OCI-LY3 (cell line): Measurements from ENCODE around the gene THOP1.
"Not testable (repeated sequence)": the region's sequence is repeated elsewhere in the genome, so short reads cannot be mapped to it uniquely, and the experiment has no call there.

Source experiments
- H2AFZ ChIP-seq: fragments of 200-600, 300-600 bp; shearing (Covaris generic); 2 replicates; pipeline ENCODE4 v1.6.0; 2014; ENCODE audit warnings: antibody characterized with exemption, low read depth, low read length
- H3K27ac ChIP-seq: fragments of 200-600, 300-600 bp; sonication (generic); 2 replicates; pipeline ENCODE4 v1.5.1; 2014; ENCODE audit warnings: mild to moderate bottlenecking, low read length, moderate library complexity, mixed read lengths
- H3K27me3 ChIP-seq: fragments of 200-600, 300-600 bp; sonication (generic); 2 replicates; pipeline ENCODE4 v1.6.1; 2014; ENCODE audit warnings: low read depth, low read length, mixed read lengths
- H3K36me3 ChIP-seq: fragments of 200-600, 300-600 bp; sonication (generic); replicated peaks from 2 replicates; pipeline ENCODE3; 2014; ENCODE audit warnings: low read depth, low read length, mixed read lengths
- H3K4me1 ChIP-seq: fragments of 300-600, 200-600 bp; sonication (generic); 2 replicates; pipeline ENCODE4 v1.6.1; 2014; ENCODE audit warnings: low read length, mixed read lengths
- H3K4me2 ChIP-seq: fragments of 200-600, 300-600 bp; sonication (generic); 2 replicates; pipeline ENCODE4 v1.6.1; 2014; ENCODE audit warnings: low read length, mixed read lengths
- H3K4me3 ChIP-seq: fragments of 300-600, 200-600 bp; sonication (generic); 2 replicates; pipeline ENCODE4 v1.5.1; 2014; ENCODE audit warnings: antibody characterized with exemption, mild to moderate bottlenecking, low read length, moderate library complexity
- H3K79me2 ChIP-seq: fragments of 300-600, 200-600 bp; shearing (Covaris generic); 2 replicates; pipeline ENCODE4 v1.6.1; 2014; ENCODE audit warnings: mild to moderate bottlenecking, low read length, mixed read lengths
- H3K9ac ChIP-seq: fragments of 300-600, 200-600 bp; shearing (Covaris generic); 2 replicates; pipeline ENCODE4 v1.6.0; 2014; ENCODE audit warnings: mild to moderate bottlenecking, low read length, moderate library complexity
- H3K9me3 ChIP-seq: fragments of 200-600, 300-600 bp; shearing (Covaris generic); 2 replicates; pipeline ENCODE4 v1.6.1; 2014; ENCODE audit warnings: low read length, mixed read lengths; ENCODE audit not compliant: insufficient read depth
- H4K20me1 ChIP-seq: fragments of 200-600, 300-600 bp; sonication (generic); 2 replicates; pipeline ENCODE4 v1.6.1; 2016; ENCODE audit warnings: low read length, mixed read lengths; ENCODE audit not compliant: insufficient read depth
- EZH2phosphoT487 ChIP-seq: fragments of 200-600 bp; shearing (Covaris generic); IDR thresholded peaks from 2 replicates; pipeline ENCODE4 v1.6.1; 2018; ENCODE audit warnings: antibody characterized with exemption, mixed run types, low read depth
- TF ChIP-seq, protein P1 (sequence below): fragments of 200-600, 300-600 bp; sonication (generic); IDR thresholded peaks from 2 replicates; pipeline ENCODE4 v1.5.1; 2014; ENCODE audit warnings: antibody characterized with exemption, low read length, low read depth

The THOP1 gene

DNA sequence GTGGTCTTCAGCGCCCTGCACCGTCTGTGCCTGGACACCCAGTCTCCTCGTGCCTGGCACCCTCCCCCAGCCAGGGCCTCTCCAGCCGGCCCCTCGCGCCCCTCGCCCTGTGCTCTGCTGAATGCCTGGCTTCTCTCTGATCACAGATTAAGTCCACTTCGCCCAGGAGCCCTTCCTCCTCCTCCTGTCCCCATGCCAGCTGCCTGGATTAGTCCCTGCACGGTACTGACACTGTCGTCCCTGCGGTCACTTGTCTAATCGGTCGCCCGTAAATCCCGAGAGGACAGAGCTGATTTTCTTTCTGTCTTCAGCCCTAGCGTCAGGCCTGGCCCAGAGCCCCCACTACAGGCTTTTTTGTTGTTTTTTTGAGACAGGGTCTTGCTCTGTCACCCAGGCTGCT is 6.6 kb downstream of the THOP1 start:
- Histone ChIP-seq H3K4me1 (no peaks in the 10 kb centered on the region), H3K36me3 (peaks cover 75% of the 10 kb centered on the region), H3K4me2 (no peak overlapping the region), H3K79me2 (peaks cover 65% of the 10 kb centered on the region), H3K4me3 (no peak overlapping the region), H4K20me1 (peaks cover 9% of the 10 kb centered on the region; the same call in 1 of the 2 replicates), H3K27me3 (no peaks in the 10 kb centered on the region), H3K9ac (no peak overlapping the region), H2AFZ (no peak overlapping the region), H3K27ac (no peak overlapping the region), H3K9me3 (no peaks in the 10 kb centered on the region)
- no peak for TF ChIP-seq EZH2phosphoT487
- TF ChIP-seq, protein P1, sequence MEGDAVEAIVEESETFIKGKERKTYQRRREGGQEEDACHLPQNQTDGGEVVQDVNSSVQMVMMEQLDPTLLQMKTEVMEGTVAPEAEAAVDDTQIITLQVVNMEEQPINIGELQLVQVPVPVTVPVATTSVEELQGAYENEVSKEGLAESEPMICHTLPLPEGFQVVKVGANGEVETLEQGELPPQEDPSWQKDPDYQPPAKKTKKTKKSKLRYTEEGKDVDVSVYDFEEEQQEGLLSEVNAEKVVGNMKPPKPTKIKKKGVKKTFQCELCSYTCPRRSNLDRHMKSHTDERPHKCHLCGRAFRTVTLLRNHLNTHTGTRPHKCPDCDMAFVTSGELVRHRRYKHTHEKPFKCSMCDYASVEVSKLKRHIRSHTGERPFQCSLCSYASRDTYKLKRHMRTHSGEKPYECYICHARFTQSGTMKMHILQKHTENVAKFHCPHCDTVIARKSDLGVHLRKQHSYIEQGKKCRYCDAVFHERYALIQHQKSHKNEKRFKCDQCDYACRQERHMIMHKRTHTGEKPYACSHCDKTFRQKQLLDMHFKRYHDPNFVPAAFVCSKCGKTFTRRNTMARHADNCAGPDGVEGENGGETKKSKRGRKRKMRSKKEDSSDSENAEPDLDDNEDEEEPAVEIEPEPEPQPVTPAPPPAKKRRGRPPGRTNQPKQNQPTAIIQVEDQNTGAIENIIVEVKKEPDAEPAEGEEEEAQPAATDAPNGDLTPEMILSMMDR, result no peak

DNA sequence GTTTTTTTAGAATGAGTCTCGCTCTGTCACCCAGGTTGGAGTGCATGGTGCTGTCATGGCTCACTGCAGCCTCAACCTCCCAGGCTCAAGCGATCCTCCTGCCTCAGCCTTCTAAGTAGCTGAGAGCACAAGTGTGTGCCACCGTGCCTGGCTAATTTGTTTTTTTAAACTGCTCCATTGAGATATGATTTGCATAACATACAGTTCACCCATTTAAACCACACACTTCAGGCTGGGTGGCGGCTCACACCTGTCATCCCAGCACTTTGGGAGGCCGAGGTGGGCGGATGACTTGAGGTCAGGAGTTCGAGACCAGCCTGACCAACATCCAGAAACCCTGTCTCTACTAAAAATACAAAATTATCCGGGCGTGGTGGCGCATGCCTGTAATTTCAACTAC is 7.4 kb downstream of the THOP1 start:
- H3K27me3 ChIP-seq, H3K9ac ChIP-seq, H3K9me3 ChIP-seq, H3K27ac ChIP-seq, H3K4me2 ChIP-seq, H2AFZ ChIP-seq, H3K4me1 ChIP-seq, H3K4me3 ChIP-seq, H4K20me1 ChIP-seq: not testable (repeated sequence)
- Histone ChIP-seq H3K36me3 (peaks cover 75% of the 10 kb centered on the region), H3K79me2 (peaks cover 60% of the 10 kb centered on the region)

GRCh38 chr19:2793126-2793525 is 7.8 kb downstream of the THOP1 start:
- Histone ChIP-seq H2AFZ (no peak overlapping the region), H4K20me1 (peaks cover 9% of the 10 kb centered on the region; the same call in 1 of the 2 replicates), H3K4me2 (no peak overlapping the region), H3K79me2 (peaks cover 55% of the 10 kb centered on the region), H3K9me3 (no peaks in the 10 kb centered on the region), H3K9ac (no peak overlapping the region), H3K4me1 (no peaks in the 10 kb centered on the region), H3K27ac (no peak overlapping the region), H3K27me3 (no peaks in the 10 kb centered on the region), H3K36me3 (peaks cover 73% of the 10 kb centered on the region), H3K4me3 (no peak overlapping the region)
- TF ChIP-seq, protein P1, result no peak
- no peak for TF ChIP-seq EZH2phosphoT487

DNA sequence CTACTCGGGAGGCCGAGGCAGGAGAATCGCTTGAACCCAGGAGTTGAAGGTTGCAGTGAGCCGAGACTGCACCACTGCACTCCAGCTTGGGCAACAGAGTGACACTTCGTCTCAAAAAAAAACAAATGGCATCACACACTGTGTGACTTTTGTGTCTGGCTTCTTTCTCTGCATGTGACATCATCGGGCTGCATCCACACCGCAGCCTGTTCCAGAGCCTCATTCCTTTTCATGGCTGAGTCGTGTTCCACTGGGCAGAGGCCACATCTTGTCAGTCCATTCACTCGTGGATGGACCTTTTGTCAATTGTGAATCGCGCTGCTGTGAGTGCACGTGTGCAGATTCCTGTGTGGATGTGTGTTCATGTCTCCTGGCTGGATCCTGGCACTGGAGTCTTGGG is 8.3 kb downstream of the THOP1 start:
- peaks cover 75% of the 10 kb centered on the region for H3K36me3 ChIP-seq

More for the DNA sequence above, 8.3 kb downstream of the THOP1 start:
- H3K79me2 ChIP-seq, result peaks cover 52% of the 10 kb centered on the region
- H3K4me1 ChIP-seq, result no peaks in the 10 kb centered on the region
- H3K4me3 ChIP-seq, result no peak overlapping the region
- H3K4me2 ChIP-seq, result no peak overlapping the region
- H4K20me1 ChIP-seq, result peaks cover 9% of the 10 kb centered on the region; the same call in 1 of the 2 replicates
- no peak overlapping the region for H2AFZ ChIP-seq
- H3K27me3 ChIP-seq, result no peaks in the 10 kb centered on the region
- TF ChIP-seq, protein P1, result no peak
- no peak for TF ChIP-seq EZH2phosphoT487
- H3K9me3 ChIP-seq, result no peaks in the 10 kb centered on the region
- no peak overlapping the region for H3K27ac ChIP-seq
- H3K9ac ChIP-seq, result no peak overlapping the region
